GM12875 (cell line): Measurements from ENCODE around the gene RASL12.

Source experiments
- H3K4me3 ChIP-seq: one replicate; pipeline ENCODE4 v1.5.1; 2011; ENCODE audit warnings: low read depth, low read length, control low read depth
- TF ChIP-seq, protein P1 (sequence below): IDR thresholded peaks from 2 replicates; pipeline ENCODE4 v1.5.1; 2011; ENCODE audit warnings: low read depth, mild to moderate bottlenecking, control low read depth, inconsistent platforms, low read length, moderate library complexity, borderline replicate concordance; ENCODE audit not compliant: insufficient read depth

The RASL12 gene, protein sequence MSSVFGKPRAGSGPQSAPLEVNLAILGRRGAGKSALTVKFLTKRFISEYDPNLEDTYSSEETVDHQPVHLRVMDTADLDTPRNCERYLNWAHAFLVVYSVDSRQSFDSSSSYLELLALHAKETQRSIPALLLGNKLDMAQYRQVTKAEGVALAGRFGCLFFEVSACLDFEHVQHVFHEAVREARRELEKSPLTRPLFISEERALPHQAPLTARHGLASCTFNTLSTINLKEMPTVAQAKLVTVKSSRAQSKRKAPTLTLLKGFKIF

GRCh38 chr15:65067645-65068402 lies at the start of gene RASL12:
RASL12 (minus strand) TSS chr15:65067991; CDS start chr15:65067835, 156 bp downstream.
- H3K4me3 ChIP-seq = no peak within 1 kb of the TSS
- TF ChIP-seq, protein P1, sequence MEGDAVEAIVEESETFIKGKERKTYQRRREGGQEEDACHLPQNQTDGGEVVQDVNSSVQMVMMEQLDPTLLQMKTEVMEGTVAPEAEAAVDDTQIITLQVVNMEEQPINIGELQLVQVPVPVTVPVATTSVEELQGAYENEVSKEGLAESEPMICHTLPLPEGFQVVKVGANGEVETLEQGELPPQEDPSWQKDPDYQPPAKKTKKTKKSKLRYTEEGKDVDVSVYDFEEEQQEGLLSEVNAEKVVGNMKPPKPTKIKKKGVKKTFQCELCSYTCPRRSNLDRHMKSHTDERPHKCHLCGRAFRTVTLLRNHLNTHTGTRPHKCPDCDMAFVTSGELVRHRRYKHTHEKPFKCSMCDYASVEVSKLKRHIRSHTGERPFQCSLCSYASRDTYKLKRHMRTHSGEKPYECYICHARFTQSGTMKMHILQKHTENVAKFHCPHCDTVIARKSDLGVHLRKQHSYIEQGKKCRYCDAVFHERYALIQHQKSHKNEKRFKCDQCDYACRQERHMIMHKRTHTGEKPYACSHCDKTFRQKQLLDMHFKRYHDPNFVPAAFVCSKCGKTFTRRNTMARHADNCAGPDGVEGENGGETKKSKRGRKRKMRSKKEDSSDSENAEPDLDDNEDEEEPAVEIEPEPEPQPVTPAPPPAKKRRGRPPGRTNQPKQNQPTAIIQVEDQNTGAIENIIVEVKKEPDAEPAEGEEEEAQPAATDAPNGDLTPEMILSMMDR = no peak

DNA sequence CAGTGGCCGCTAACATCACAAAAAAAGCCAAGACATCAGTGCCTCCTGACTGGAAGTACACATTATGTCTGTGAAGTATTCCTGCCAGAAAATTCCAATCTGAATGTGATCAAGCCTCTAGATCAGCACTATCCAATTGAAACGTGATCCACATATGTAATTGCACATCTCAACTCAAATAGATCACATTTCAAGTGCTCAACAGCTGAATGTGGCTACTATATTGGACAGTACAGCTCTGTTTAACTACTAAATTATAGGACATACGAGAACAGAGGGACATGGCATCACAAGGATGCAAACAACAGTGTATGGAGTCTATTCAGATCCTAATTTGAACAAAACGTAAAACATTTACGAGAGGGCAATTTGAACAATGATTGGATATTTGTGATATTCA lies 47.8 kb upstream of the RASL12 start:
- no peak overlapping the region for H3K4me3 ChIP-seq
- TF ChIP-seq, protein P1 = no peak

DNA sequence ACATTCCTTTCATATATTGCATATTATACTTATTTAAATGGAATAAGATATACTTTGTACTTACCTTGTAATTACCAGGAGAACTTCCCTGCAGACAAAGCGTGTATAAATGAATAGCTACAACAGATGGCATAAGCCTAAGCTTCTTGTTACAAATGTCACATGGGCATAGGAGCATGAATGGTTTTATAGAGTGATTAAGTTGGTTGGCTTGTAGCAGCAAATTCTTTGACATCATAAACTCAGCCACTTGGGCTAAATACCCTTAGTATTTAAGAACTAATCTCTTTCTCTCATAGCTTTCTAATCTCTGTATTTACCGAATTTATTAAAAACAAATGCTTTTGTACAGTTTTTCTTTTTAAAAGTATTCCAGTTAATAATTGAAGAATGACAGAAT lies 47.3 kb upstream of the RASL12 start, which contains the start of gene UBAP1L:
UBAP1L (minus strand) TSS at position 115 of the 400 bp plus-strand sequence. CDS start 8,985 bp downstream, outside the sequence.
- TF ChIP-seq, protein P1 = no peak
- H3K4me3 ChIP-seq = no peak within 1 kb of the TSS

DNA sequence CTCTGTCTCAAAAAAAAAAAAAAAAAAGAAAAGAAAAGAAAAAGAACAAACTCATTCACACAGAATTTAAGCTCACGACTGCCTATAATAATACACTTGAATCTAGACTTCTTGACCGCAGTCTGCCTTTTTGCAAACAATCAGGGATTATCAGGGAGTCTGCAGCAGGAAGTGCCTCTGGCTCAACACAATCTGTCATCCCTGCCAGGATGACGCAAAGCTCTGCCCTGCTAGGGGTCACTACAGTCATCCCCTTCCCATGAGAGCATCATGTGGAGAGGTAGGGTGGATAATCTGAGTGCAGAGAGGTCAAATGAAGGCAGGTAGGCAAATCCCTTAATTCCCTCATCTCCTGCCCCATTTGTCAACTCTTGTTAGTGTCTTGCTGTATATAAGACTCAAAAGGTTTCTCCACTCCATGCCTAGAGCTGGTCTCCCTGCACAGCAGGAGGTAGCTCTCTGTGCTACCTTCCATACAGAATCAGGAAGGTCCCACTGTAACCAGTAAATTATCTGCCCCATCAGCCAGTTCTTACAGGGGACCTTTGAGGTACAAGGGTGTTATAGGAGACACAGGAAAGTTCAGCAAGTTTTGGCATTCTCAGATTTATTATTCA lies 43.0 kb upstream of the RASL12 start:
- H3K4me3 ChIP-seq = no peak overlapping the region
- TF ChIP-seq, protein P1 = no peak

- no peak overlapping the region for H3K4me3 ChIP-seq
- TF ChIP-seq, protein P1 = no peak
These were observed 38.3 kb upstream of the RASL12 start for GRCh38 chr15:65106011-65106590.

DNA sequence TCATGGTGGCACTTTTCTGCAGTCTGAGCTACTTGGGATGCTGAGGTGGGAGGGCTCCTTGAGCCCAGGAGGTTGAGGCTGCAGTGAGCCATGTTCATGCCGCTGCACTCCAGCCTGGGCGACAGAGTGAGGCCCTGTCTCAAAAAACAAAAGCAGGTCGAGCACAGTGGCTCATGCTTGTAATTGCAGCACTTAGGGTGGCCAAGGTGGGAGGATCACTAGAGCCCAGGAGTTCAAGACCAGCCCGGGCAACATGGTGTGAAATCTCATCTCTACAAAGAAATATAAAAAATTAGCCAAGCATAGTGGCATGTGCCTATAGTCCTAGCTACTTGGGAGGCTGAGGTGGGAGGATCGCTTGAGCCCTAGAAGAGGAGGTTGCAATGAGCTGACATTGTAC lies 37.2 kb upstream of the RASL12 start:
- TF ChIP-seq, protein P1 = no peak
- no peak overlapping the region for H3K4me3 ChIP-seq
